ENCODE measurements around the gene LRRIQ1. TPM values are rescaled to one million over a fixed set of nuclear protein-coding genes. Genes with fewer than 3 reads are reported as not detected.
A peak's percentile ranks its signal among the peaks of the same experiment; 100 is the strongest.

LRRIQ1 gene
- total and polyA plus RNA-seq, 2 experiments from 2014 or later = 1.4 to 4.0 TPM

GRCh38 chr12:85179680-85180270 lies 143.6 kb downstream of the LRRIQ1 start (continued):
- TF ChIP-seq ZNF462 (CRISPR knock-in tag; IDR thresholded peaks at IDR 0.05) = no peak
- no peak for TF ChIP-seq POLR2AphosphoS5 (IDR thresholded peaks at IDR 0.05; ENCODE audit: low read depth)
- no peak for TF ChIP-seq REST (IDR thresholded peaks at IDR 0.05; ENCODE audit: unreplicated experiment)
- no peak for TF ChIP-seq NANOG (IDR thresholded peaks at IDR 0.05; ENCODE audit: borderline replicate concordance)

DNA sequence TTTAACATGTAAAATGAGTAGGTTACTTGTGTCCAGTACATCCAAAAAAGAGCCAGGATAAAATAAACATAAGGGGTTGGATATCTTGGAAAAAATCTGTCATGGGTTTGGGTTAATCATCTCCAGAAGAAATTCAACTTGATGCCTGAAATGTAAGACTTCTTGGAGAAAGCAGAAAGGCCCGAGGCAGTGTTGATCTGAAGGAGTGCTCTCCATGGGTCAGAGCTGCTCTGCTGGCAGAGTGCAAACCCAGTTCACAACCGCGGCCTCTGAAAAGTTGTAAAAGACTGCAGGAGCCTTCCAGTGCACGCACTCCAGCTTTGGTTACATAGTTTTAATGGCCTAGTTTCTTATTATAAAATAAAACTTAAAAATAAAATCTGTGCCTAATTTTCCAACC lies 146.5 kb downstream of the LRRIQ1 start:
- Histone ChIP-seq H3K36me3 (ENCODE audit: insufficient read depth) (no peaks in the 10 kb centered on the region), H3F3A (replicated peaks; ENCODE audit: low read depth) (no peaks in the 10 kb centered on the region), H3K27ac (ENCODE audit: low read depth) (no peak overlapping the region), H3K27me3 (ENCODE audit: insufficient read depth) (no peaks in the 10 kb centered on the region), H3K4me2 (no peak overlapping the region), H3K9me2 (ENCODE audit: insufficient read depth) (no peaks in the 10 kb centered on the region), H2AFZ (peak overlapping the region; percentile 40; the same call in 1 of the 2 replicates), H3K4me1 (ENCODE audit: insufficient read depth) (no peaks in the 10 kb centered on the region), H3K79me2 (replicated peaks; ENCODE audit: insufficient read depth) (no peaks in the 10 kb centered on the region), H4K20me1 (replicated peaks; ENCODE audit: insufficient read depth) (no peaks in the 10 kb centered on the region), H3K4me3 (no peak overlapping the region)
- Mint-ChIP-seq H3K4me1 (no peaks in the 10 kb centered on the region), H3K27ac (no peak overlapping the region), H3K9me3 (no peaks in the 10 kb centered on the region), H3K4me3 (no peak overlapping the region), H3K27me3 (ENCODE audit: insufficient read depth, low read depth, poor library complexity) (no peaks in the 10 kb centered on the region), H3K36me3 (ENCODE audit: low read depth) (no peaks in the 10 kb centered on the region)
- ATAC-seq (no peak; the same call in 2 of the 3 replicates), DNase-seq (ENCODE audit: low spot score) (peak; percentile 19)
- no peak for TF ChIP-seq EZH2 (IDR thresholded peaks at IDR 0.05; ENCODE audit: low read depth, unreplicated experiment)
- TF ChIP-seq ZNF114 (CRISPR knock-in tag; IDR thresholded peaks at IDR 0.05) = no peak
- TF ChIP-seq, protein P1, sequence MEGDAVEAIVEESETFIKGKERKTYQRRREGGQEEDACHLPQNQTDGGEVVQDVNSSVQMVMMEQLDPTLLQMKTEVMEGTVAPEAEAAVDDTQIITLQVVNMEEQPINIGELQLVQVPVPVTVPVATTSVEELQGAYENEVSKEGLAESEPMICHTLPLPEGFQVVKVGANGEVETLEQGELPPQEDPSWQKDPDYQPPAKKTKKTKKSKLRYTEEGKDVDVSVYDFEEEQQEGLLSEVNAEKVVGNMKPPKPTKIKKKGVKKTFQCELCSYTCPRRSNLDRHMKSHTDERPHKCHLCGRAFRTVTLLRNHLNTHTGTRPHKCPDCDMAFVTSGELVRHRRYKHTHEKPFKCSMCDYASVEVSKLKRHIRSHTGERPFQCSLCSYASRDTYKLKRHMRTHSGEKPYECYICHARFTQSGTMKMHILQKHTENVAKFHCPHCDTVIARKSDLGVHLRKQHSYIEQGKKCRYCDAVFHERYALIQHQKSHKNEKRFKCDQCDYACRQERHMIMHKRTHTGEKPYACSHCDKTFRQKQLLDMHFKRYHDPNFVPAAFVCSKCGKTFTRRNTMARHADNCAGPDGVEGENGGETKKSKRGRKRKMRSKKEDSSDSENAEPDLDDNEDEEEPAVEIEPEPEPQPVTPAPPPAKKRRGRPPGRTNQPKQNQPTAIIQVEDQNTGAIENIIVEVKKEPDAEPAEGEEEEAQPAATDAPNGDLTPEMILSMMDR (conservative IDR thresholded peaks at IDR 0.05; ENCODE audit: low read depth in 2 of 2) = no peak
- no peak for TF ChIP-seq REST (IDR thresholded peaks at IDR 0.05; ENCODE audit: unreplicated experiment)
- no peak for TF ChIP-seq STAT1 (IDR thresholded peaks at IDR 0.05; ENCODE audit: unreplicated experiment)

Measured in GM23338 (cell line).